GM18508 (cell line): ENCODE data around the gene MRPL58.
"Not testable (repeated sequence)": the region's sequence is repeated elsewhere in the genome, so short reads cannot be mapped to it uniquely, and the experiment has no call there.

Experiments used
- ATAC-seq: cut with Tn5 transposase; IDR thresholded peaks from one replicate; pipeline ENCODE4 v1.9.1; 2021; ENCODE audit warnings: moderate number of reproducible peaks; ENCODE audit not compliant: insufficient read depth, unreplicated experiment

Gene MRPL58

GRCh38 chr17:75012346-75013091 is at the start of gene MRPL58:
Gene MRPL58 (plus strand): TSS chr17:75012670. CDS start chr17:75012687, 17 bp downstream.
- peak; percentile 51 for ATAC-seq

GRCh38 chr17:74963656-74964055 is 48.8 kb upstream of the MRPL58 start:
- ATAC-seq, result no peak

GRCh38 chr17:74964246-74964761 is 48.2 kb upstream of the MRPL58 start:
- ATAC-seq, result no peak

- ATAC-seq, result no peak
Observed at GRCh38 chr17:74964988-74965622, 47.4 kb upstream of the MRPL58 start.

GRCh38 chr17:74968361-74968780 is 44.1 kb upstream of the MRPL58 start:
- ATAC-seq, result no peak

- ATAC-seq, result not testable (repeated sequence)
Observed at GRCh38 chr17:74969501-74969900, 43.0 kb upstream of the MRPL58 start.

GRCh38 chr17:74970395-74970794 is 42.1 kb upstream of the MRPL58 start:
- no peak for ATAC-seq

GRCh38 chr17:74971069-74971841 is 41.2 kb upstream of the MRPL58 start:
- no peak for ATAC-seq

GRCh38 chr17:74971842-74972106 is 40.7 kb upstream of the MRPL58 start:
- no peak for ATAC-seq

- no peak for ATAC-seq
Observed at GRCh38 chr17:74972107-74972972, 40.1 kb upstream of the MRPL58 start, which contains the start of gene HID1. Gene HID1 (minus strand): TSS chr17:74972759. CDS start chr17:74972656, 103 bp downstream.

- no peak for ATAC-seq
Observed at GRCh38 chr17:74972973-74973328, 39.5 kb upstream of the MRPL58 start.

GRCh38 chr17:74975943-74976342 is 36.5 kb upstream of the MRPL58 start:
- ATAC-seq, result no peak

- ATAC-seq, result no peak
Observed at GRCh38 chr17:74977802-74978201, 34.7 kb upstream of the MRPL58 start.

- no peak for ATAC-seq
Observed at GRCh38 chr17:74978240-74978639, 34.2 kb upstream of the MRPL58 start.

GRCh38 chr17:74979408-74980146 is 32.9 kb upstream of the MRPL58 start:
- ATAC-seq, result no peak

- ATAC-seq, result no peak
Observed at GRCh38 chr17:74981318-74981978, 31.0 kb upstream of the MRPL58 start.

- no peak for ATAC-seq
Observed at GRCh38 chr17:74981979-74982662, 30.3 kb upstream of the MRPL58 start.

- ATAC-seq, result not testable (repeated sequence)
Observed at GRCh38 chr17:74982663-74983313, 29.7 kb upstream of the MRPL58 start.
